ENCODE measurements around the gene KLHL36. TPM values are rescaled to one million over a fixed set of nuclear protein-coding genes. Genes with fewer than 3 reads are reported as not detected.

Gene KLHL36
- polyA plus RNA-seq, 1 of the 3 experiments (the other 2 are of a cell fraction): 39.8 TPM

GRCh38 chr16:84641643-84642358, 6.5 kb upstream of the KLHL36 start:
- H3K79me2 ChIP-seq (ENCODE audit: insufficient read depth): no peaks in the 10 kb centered on the region
- H3F3A ChIP-seq (replicated peaks; ENCODE audit: insufficient read depth): peaks cover 3% of the 10 kb centered on the region
- no peak overlapping the region for H3K27ac ChIP-seq (ENCODE audit: low read depth in 2 of 2, low read length in 1 of 2)
- peak overlapping the region; percentile 35; the same call in 1 of the 2 replicates for H3K9ac ChIP-seq
- no peak for TF ChIP-seq ELF1 (IDR thresholded peaks at IDR 0.05)
- no peak for TF ChIP-seq TEAD4 (IDR thresholded peaks at IDR 0.05; ENCODE audit: borderline replicate concordance, insufficient read depth)
- TF ChIP-seq GABPA (IDR thresholded peaks at IDR 0.05; ENCODE audit: low read depth): no peak
- no peak for TF ChIP-seq RXRA (IDR thresholded peaks at IDR 0.05; ENCODE audit: borderline replicate concordance, low read depth)
- TF ChIP-seq POLR2AphosphoS5 (IDR thresholded peaks at IDR 0.05; ENCODE audit: low read depth, low read length): no peak
- TF ChIP-seq CHD2 (IDR thresholded peaks at IDR 0.05; ENCODE audit: low read length, partially characterized antibody): no peak
- TF ChIP-seq CTCF (IDR thresholded peaks at IDR 0.05): no peak
- no peak for TF ChIP-seq RAD21 (IDR thresholded peaks at IDR 0.05; ENCODE audit: low read length)
- H3K36me3 ChIP-seq (replicated peaks in 1 of 2; ENCODE audit: control insufficient read depth in 1 of 2, insufficient read depth in 2 of 2, low read length in 1 of 2): no peaks in the 10 kb centered on the region
- no peak overlapping the region for H3K4me3 ChIP-seq (ENCODE audit: low read depth in 2 of 2, low read length in 1 of 2)
- no peaks in the 10 kb centered on the region for H4K20me1 ChIP-seq (ENCODE audit: insufficient read depth)
- no peaks in the 10 kb centered on the region for H3K9me2 ChIP-seq
- peak overlapping the region; percentile 54; the same call in 1 of the 2 replicates for H3K4me2 ChIP-seq
- CTCF ChIA-PET: interaction anchor here (0.7 to 2.1 kb wide), 4 partner anchors 19 to 99 kb away, joined by 3 to 9 read pairs (median 4); no protein-coding TSS in a partner anchor
- H3K4me1 ChIP-seq (ENCODE audit: control insufficient read depth in 1 of 2, insufficient read depth in 2 of 2, low read depth in 1 of 2, low read length in 1 of 2): peaks cover 13 to 25% of the 10 kb centered on the region in 2 experiments; a peak in 3 of 4 replicates
- DNase-seq: no peak
- POLR2A ChIA-PET: no interaction called here
- H3K27me3 ChIP-seq (ENCODE audit: insufficient read depth): no peaks in the 10 kb centered on the region
- 90% methylated on average over 6 of the region's 6 CpGs for WGBS (ENCODE audit: low lambda C conversion rate)
- H3K9me3 ChIP-seq: no peaks in the 10 kb centered on the region
- peak overlapping the region; percentile 60; the same call in 1 of the 2 replicates for H2AFZ ChIP-seq (ENCODE audit: low read depth)

- ChIA-PET POLR2A (interaction anchor here (0.7 kb wide), 1 partner anchor 57 kb away, joined by 3 read pairs; no protein-coding TSS in a partner anchor), CTCF (interaction anchor here (0.6 to 6.4 kb wide), 5 partner anchors 21 to 581 kb away, joined by 3 to 33 read pairs (median 4); no protein-coding TSS in a partner anchor)
- Histone ChIP-seq H3K27ac (ENCODE audit: low read depth in 2 of 2, low read length in 1 of 2) (peak overlapping the region; percentile 8 to 47; a peak in 3 of 4 replicates), H3K79me2 (ENCODE audit: insufficient read depth) (no peaks in the 10 kb centered on the region), H4K20me1 (ENCODE audit: insufficient read depth) (no peaks in the 10 kb centered on the region), H3K4me2 (peak overlapping the region; percentile 54), H3K9me3 (no peaks in the 10 kb centered on the region), H3K9me2 (no peaks in the 10 kb centered on the region), H3K27me3 (ENCODE audit: insufficient read depth) (no peaks in the 10 kb centered on the region), H3K4me3 (ENCODE audit: low read depth in 2 of 2, low read length in 1 of 2) (no peak overlapping the region), H3K9ac (peak overlapping the region; percentile 35; the same call in 1 of the 2 replicates), H2AFZ (ENCODE audit: low read depth) (peak overlapping the region; percentile 60; the same call in 1 of the 2 replicates), H3K36me3 (replicated peaks in 1 of 2; ENCODE audit: control insufficient read depth in 1 of 2, insufficient read depth in 2 of 2, low read length in 1 of 2) (no peaks in the 10 kb centered on the region), H3K4me1 (ENCODE audit: control insufficient read depth in 1 of 2, insufficient read depth in 2 of 2, low read depth in 1 of 2, low read length in 1 of 2) (peaks cover 20 to 25% of the 10 kb centered on the region in 2 experiments; a peak in 3 of 4 replicates), H3F3A (replicated peaks; ENCODE audit: insufficient read depth) (peaks cover 9% of the 10 kb centered on the region)
- DNase-seq: no peak
- 43% methylated on average over 8 of the region's 8 CpGs for WGBS (ENCODE audit: low lambda C conversion rate)
- peak; percentile 48; the same call in 1 of the 2 replicates for TF ChIP-seq POLR2AphosphoS5 (IDR thresholded peaks at IDR 0.05; ENCODE audit: low read depth, low read length)
- TF ChIP-seq YY1 (IDR thresholded peaks at IDR 0.05; ENCODE audit: low read depth): no peak
- TF ChIP-seq GABPA (IDR thresholded peaks at IDR 0.05; ENCODE audit: low read depth): no peak
- no peak; the same call in 1 of the 2 replicates for TF ChIP-seq TAF1 (IDR thresholded peaks at IDR 0.05; ENCODE audit: borderline replicate concordance, low read depth, low read length)
- TF ChIP-seq RXRA (IDR thresholded peaks at IDR 0.05; ENCODE audit: borderline replicate concordance, low read depth): no peak; the same call in 1 of the 2 replicates
- TF ChIP-seq TCF12 (IDR thresholded peaks at IDR 0.05): peak; percentile 77
- no peak for TF ChIP-seq REST (IDR thresholded peaks at IDR 0.05; ENCODE audit: low read depth, low read length)
- TF ChIP-seq NFIC (IDR thresholded peaks at IDR 0.05; ENCODE audit: borderline replicate concordance): peak; percentile 88
- TF ChIP-seq PBX3 (IDR thresholded peaks at IDR 0.05): peak; percentile 40; the same call in 1 of the 2 replicates
- TF ChIP-seq MAX (IDR thresholded peaks at IDR 0.05; ENCODE audit: low read depth): peak; percentile 98
- 0 out of 2 replicates have a peak, but pooled peaks have one; percentile 53 for TF ChIP-seq TEAD4 (IDR thresholded peaks at IDR 0.05; ENCODE audit: borderline replicate concordance, insufficient read depth)
- peak in 1 of 2 experiments; percentile 65; a peak in 1 of 4 replicates for TF ChIP-seq EP300 (IDR thresholded peaks at IDR 0.05; ENCODE audit: borderline replicate concordance in 1 of 2, low read depth in 1 of 2, low read length in 1 of 2)
- TF ChIP-seq CHD2 (IDR thresholded peaks at IDR 0.05; ENCODE audit: low read length, partially characterized antibody): peak; percentile 37
- TF ChIP-seq SMC3 (IDR thresholded peaks at IDR 0.05; ENCODE audit: low read depth, low read length): no peak
- peak; percentile 77; the same call in 1 of the 2 replicates for TF ChIP-seq FOSL2 (IDR thresholded peaks at IDR 0.05; ENCODE audit: borderline replicate concordance, low read depth)
- TF ChIP-seq GATA2 (CRISPR knock-in tag; IDR thresholded peaks at IDR 0.05): no peak
Observed at GRCh38 chr16:84643180-84643583, 5.1 kb upstream of the KLHL36 start.

All from SK-N-SH (cell line).